Erythroblast (primary cell): ENCODE data around the gene SIRT5.

ENCODE experiments used
- GATA1 ChIP-seq: IDR thresholded peaks from 2 replicates; pipeline ENCODE4 v1.6.1; 2011; ENCODE audit warnings: low read depth, mild to moderate bottlenecking, control low read depth, low read length, moderate library complexity
- POLR2A ChIP-seq: IDR thresholded peaks from 2 replicates; pipeline ENCODE4 v1.6.1; 2011; ENCODE audit warnings: mild to moderate bottlenecking, low read length

- no peak for TF ChIP-seq POLR2A
- TF ChIP-seq GATA1 = no peak
Observed at GRCh38 chr6:13524801-13525508, 49.4 kb upstream of the SIRT5 start.
